Stimulated activated CD8-positive, alpha-beta memory T cell treated with anti-CD3 and anti-CD28 coated beads, Interleukin-15, amount 100 ng/mL, for 24 hours (primary cell): ENCODE results near the gene NME9.

Experiments used
- DNase-seq: peaks from one replicate; pipeline ENCODE4 v3.0.0-alpha.2; 2020; ENCODE audit warnings: low read depth

Gene NME9

DNA sequence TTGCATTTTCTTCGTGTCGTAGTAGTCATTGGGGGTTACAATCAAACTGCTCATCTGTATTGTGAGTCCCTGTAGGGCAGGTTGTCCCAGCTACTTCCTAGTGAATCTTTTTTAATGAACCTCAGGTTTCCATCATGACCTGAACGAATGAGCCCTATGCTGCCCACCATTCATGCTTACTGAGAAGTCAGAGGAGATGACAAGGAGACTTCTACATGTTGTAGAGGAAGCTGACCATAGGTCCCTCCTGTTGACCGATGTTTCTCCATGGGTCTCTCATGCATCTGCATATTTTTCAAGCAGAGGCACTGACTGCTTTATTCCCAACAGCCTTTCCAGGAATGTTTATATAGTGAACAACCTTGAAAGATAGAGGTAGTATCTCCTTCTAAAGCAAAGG lies 5.0 kb upstream of the NME9 start:
- DNase-seq, result no peak

DNA sequence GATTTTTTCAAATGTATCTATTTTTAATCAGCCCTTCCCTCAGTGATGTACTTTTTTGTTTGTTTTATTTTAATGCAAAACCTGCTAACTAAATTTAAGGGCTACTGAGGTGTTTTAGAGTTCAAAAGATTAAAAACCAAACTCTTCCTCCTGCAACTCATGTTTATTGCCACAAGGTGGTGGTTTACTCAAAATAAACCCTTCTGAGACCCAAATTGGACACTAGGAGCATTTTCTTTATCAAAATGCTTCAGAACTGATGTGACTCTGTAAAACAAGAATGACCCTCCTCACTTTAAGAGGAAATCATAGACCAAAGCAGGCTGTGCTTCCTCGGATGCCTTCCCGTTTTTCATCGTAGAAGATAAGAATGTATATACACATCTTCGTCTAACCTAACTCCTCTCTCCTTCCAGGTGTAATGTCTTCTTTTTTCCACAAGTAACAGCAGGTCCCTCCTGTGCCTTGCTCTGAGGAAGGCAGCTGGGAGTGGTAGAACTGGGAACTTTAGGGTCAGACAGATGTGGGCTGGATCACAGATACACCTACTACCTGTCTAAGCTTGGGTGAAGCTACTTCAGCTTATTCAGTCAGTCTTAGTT lies 2.9 kb upstream of the NME9 start:
- no peak for DNase-seq

DNA sequence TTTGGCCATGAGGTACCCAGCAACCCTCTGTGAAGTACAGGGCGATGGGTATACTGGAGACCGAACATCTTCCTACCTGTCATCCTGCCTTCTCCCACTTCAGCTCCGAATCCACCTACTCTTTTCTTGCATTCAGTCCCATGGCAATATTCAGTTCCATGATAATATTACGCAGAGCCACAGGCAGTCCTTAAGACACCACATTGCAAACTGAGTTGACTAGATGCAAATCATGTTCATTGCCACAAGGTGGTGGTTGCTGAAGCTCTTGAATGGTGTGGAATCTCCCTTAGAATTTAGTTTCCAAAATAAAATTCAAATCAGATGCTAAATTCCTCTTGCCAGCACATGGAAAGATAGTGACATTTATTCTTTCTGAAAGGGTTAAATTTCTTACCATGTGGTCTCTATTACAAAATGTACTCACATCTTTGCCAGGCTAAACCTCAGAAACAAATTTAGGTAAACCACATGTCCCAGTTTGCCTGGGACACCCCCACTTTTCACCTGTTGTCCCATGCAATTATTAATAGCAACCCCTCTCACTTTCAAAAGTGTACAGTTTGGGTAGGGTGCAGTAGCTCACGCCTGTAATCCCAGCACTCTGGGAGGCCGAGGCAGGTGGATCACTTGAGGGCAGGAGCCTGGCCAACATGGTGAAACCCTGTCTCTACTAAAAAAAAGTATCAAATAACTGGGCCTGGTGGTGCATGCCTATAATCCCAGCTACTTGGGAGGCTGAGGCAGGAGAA lies 1.7 kb upstream of the NME9 start:
- DNase-seq, result no peak

DNA sequence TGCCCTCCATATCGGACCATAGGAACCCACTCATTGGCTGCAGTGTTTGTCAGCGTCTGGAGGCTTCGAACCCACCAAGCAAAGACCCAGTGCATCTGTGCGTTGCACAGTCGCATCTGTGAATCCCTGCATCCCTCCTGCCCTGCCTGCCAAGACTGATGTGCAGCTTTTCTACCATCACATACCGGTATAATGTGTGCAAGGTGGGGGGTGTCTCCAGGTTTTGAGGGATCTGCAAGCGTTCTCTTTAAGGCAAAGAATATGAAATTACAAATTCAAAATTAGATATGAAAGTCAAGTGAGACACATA lies 288 bp upstream of the NME9 start:
- DNase-seq, result no peak

DNA sequence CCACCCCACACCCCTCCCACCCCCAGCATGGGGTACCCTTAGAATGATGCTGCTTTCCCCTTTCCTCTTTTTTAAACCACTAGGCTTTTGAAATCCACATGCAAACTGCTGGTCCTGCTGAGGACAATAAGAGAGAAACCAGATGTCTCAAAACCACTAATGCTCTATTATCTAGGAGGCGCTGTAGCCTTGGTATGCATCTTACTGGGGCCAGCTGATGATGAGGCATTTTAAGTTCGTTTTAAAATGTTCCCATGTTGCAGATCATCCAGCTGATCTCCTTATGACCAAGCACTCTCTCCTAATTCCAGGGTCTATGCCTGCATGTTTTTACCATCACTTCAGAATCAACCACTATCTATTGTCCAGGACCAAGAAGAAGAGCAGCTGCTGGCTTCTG lies 1.3 kb downstream of the NME9 start:
- DNase-seq, result no peak

DNA sequence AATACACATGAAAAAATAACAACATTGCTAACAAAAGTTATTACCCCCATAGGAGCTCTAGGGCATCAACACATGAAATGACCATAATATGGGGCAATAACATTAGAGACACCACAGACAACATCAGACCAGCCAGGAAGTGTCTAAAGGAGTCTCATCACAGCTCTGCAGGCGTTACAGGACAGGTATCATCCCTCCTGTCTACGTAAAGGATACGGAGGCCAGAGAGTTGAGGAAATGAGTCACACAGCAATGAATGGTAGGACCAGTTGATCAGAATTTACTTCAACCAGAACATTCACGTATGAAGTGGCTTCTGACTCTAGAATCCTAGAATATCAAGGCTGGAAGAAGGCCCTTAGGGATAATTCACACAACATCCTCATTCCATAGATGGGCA lies 1.8 kb downstream of the NME9 start:
- no peak for DNase-seq

DNA sequence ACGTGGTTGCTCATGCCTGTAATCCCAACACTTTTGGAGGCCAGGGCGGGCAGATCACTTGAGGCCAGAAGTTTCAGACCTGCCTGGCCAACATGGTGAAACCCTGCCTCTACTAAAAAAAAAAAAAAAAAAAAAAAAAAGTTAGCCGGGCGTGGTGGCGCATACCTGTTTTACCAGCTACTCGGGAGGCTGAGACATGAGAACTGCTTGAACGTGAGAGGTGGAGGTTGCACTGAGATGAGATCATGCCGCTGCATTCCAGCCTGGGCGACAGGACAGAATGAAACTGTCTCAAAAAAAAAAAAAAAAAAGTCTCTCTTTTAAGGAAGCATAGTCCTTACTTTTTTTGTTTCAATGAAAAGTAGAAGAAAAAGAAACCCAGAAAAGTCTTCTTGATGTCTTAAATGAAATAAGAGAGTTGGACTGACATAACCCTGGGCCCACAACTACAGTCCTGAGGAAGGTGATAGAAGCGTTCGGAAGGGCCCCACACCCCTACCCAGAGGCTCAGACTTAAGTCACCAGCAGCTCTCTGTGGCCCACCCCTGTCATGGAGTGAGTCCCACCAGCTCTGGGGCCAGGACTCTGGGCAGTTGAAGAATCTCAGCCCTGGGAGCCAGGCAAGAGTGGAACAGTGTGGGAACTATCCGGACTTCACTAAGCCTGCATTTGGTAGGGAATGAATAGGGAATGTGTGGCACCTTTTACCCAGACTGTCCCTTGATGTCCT lies 2.6 kb downstream of the NME9 start:
- DNase-seq, result no peak

DNA sequence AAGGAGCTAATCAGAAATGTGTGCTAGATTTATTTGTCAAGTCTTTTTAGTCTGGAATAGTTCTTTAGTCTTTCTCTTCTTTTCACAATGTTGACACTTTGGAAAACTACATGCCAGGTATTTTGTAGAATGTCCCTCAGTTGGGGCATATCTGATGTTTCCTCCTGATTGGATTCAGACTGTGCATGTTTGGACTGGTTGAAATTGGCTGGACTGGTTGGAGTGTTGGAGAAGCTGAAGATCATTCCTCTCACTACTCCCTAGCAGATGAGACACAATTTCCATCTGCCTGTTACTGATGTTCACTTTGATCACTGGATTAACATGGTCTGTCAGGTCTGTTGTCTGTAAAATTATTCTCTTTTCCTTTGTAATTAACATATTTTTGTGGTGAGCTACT lies 3.7 kb downstream of the NME9 start:
- no peak for DNase-seq

DNA sequence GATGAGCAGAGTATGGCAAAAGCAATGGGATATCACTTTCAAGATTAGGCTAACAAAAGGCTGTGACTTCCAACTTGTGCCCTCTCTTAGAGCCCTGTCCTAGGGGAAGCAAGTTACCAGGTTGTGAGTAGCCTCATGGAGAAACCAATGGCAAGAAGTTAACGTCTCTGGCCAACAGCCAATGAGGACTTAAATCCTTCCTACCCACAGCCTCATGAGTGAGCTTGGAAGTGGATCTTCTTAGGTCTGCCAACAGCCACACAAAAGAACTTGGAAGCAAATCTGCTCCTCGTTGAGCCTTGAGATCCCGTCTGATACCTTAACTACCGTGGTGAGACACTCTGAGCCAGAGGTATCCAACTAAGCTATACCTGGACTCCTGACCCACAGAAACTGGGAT lies 5.7 kb downstream of the NME9 start:
- DNase-seq, result no peak

DNA sequence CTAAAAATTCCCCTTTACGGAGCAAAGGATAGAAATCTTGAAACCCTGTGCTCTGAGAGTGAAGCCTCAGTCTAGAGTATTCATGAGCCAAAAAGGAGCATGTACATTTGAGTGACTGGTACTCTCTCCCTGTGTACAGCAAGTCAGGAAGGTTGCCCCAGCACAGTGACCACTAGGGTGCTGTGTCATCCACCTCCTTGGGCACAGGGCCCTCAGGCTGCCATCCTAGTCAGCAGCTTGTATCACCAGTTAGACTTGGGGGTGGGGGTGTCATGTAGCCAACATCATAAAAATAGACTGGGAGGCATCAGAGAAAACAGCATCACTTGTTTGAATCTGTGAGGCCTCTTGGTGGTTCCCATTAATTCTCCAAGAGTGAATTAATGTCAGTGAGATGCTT lies 12.0 kb downstream of the NME9 start:
- DNase-seq, result no peak

DNA sequence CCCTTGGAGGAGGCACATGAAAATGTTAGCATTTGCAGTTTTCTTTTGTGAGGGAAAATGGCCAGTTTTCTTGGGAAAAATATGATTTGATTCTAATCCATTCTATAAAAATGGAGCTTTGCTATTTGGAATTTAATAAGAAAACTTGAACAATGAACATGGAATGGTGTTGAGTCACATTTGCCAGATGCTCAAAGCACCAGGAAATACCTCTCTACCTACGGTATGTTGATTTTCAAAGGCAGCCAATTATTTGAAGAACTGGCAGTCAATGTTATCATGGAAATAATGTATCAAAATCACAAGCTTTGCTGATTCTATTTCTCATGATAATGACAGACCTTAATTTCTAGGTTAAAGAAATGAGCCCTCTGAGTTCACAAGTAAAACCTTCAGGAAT lies 14.9 kb downstream of the NME9 start:
- no peak for DNase-seq

DNA sequence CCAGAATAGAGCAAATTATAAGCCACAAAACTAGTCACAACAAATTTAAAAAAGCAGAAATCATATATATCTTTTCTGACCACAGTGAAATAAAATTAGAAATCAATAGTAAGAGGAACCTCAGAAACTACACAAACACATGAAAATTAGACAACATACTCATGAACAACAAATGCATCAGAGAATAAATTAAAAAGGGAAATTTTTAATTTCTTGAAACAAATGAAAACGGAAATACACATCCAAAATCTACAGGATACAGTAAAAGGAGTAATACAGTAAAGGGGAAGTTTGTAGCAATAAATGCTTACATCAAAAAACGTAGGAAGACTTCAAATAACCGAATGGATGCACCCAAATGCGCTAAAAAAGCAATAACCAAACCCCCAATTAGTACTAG lies 19.2 kb downstream of the NME9 start:
- DNase-seq, result no peak

DNA sequence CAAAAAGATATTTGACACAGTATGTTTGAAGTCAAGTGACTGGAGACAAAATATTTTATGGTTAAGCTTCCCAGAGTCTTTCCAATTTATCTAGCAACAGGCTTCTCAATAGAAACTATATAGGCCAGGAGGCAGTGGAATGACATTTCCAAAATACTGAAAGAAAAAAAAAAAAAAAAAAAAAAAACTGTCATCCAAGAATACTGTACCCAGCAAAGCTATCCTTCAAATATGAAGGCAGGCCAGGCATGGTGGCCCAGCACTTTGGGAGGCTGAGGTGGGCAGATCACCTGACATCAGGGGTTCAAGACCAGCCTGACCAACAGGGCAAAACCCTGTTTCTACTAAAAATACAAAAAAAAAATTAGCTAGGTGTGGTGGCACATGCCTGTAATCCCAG lies 20.9 kb downstream of the NME9 start:
- no peak for DNase-seq

DNA sequence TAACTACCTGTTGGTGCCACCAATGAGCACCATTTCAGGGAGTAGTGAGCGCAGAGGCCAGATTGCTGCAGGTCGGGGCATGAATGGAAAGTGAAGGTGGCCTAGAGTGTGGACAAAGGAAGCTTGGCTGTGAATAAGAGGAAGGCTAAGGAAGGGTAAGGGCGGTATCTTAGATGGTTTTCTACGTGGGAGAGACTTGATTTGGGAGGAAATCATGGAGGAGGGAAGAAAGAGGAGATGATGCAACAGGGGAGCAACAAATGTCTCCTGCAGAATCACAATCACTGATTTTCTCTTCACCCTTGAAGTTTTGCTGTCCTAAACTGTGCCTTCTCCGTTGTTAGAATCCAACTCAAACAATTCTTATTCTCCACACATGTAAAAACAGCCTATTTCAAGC lies 21.8 kb downstream of the NME9 start:
- no peak for DNase-seq

DNA sequence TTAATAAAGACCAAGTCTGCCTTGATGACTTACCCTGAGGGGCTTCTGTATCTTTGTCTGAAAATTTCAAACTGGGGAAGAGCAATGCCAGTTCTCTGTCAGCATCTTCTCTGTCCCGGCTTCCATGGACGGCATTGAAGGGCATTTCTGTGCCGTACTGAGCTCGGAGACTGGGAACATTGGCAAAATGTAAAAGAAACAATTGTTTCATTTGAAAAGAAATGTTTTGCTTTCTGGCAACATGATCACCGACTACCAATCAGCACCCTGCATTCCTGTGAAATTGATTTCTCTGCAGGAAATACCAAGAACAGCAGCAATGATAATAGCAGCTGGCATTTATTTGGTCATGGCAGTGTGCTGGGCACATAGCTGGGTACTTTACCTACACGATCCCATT lies 26.2 kb downstream of the NME9 start:
- no peak for DNase-seq

DNA sequence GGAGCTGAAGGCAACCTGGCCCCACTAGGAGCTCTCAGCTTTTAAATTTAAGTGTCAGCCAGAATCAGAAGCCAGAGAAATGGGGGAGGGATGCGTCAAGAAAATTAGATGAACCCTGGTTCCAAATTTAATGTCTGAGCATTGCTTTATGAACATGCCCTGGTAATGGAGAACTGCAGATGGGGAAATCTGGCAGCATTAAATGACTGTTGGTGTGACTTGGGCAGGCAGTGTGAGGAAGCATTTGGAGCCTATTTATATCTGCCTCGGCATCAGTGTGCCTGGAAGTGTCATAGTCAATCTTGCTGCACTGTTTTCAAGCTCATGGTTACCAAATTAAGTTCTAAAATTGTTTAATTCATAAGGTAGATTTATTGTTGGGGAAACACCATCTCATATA lies 29.0 kb downstream of the NME9 start:
- no peak for DNase-seq

DNA sequence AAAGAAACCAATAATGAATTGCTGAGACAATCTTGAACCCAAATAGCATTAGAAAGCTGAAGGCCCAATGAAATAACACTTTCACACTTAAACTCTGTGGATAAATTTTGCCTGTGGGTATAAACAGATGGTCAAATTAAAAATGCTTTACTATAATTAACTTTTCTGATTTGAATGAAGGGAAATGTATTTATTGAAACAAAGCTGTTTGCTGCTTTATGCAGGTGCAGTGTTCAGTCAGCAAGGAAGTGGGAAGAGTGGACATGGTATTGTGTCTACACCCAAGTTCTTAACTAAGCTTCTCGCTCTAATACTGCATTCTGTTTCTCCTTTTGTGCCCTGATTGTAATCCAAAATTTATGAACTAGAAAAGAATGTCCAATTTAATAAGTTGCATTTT lies 31.8 kb downstream of the NME9 start:
- no peak for DNase-seq

DNA sequence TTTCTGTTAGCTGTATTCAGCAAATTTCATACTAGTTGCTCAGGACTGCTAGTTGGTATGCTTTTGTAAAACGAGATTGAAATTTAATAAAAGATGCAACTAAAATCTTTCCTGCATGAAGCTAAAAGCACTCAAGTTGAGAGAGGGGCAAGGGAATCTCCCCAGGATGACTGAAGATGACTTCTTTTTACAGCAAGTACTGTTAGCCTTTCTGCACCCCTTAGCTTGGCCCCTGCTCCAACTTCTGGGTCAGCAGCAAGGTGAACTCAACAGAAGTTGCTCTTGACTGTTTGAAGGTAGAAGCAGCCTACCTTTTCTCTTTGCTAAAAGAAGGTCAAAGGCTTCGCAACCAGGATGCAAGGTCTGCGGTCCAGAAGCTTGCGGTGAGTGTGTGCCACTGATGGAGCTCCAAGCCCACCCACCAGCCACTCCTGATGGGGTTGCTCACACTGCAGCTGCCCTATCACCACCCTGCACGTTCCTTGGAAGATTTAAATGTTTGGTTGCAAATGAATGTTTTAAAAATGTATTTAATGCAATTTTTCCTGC lies 32.5 kb downstream of the NME9 start:
- no peak for DNase-seq

DNA sequence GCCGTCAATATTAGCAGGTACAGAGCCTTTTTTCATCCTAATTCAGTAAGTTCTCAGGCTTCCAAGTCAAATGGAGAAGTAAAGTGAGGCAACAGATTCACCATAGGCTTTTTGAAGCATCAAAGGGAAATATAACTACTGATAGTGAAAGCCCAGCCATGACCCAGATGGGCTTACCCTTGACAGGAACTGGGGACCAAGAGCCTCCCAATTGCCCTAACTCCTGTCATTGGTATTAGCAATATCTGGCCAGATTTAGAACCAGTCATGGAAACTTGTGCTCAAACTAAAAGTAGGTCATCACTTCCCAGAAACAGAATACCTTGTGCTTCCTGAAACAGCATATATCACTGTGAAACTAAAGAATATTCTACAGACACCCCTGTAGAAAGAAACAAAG lies 33.0 kb downstream of the NME9 start:
- DNase-seq, result no peak

DNA sequence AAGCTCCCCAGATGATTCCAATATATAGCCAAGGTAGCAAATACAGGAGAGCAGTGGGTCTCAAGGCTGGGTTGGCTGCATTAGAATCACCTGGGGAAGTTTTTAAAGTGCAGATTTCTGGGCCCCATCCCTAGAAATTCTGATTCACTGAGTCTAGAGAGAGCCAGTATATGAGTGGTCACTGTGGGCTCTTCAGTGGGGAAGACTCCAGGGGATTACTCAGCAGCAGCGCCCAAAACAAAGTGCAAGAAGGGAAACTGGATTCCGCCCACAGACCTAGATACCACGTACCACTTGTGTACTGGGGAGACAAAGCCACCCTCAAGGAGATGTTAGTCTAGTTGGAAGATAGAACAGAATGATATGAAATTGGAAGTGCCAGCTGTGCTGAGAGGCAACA lies 40.0 kb downstream of the NME9 start:
- DNase-seq, result no peak

DNA sequence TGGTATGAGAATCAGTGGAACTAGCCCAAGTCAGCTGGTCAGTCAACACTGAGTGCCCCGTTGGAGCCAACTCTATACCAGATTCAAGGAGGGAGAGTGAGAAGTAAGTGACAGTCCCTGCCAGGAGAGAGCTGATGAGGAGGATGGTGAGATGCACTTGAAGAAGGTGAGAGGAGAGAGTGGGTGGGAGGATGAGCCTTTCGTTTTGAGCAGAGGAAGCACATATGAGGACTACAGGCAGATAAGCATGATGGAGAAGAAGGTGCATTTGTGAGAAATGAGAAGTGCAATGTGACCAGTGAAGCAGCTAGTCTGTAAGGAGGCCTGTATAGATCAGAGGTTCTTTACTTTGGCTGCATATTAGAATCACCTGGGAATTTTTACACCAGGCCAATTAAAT lies 40.4 kb downstream of the NME9 start:
- no peak for DNase-seq

DNA sequence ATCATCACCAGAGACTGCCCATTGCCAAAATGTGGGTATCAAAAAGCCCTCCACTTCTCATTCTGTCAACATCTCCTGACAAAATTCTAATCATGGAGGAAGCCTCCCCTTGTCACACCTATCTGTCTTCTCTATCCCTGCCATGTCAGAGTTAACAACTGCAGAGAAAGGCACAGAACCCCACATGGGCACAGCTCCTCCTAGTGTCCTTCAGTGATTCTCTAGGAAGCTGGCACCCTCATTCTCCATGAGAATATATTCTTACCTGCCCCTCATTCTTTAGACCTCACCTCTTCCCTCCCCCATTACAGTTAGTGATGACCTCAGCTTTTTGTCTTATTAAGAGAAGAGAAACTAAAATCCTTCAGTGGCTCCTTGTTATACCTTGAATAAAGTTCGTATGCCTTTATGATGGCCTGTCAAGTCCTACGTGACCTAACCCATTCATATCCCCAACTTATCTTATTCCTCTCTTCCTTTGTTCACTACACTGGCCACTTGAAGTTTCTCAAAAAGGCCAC lies 44.6 kb downstream of the NME9 start:
- DNase-seq, result no peak

DNA sequence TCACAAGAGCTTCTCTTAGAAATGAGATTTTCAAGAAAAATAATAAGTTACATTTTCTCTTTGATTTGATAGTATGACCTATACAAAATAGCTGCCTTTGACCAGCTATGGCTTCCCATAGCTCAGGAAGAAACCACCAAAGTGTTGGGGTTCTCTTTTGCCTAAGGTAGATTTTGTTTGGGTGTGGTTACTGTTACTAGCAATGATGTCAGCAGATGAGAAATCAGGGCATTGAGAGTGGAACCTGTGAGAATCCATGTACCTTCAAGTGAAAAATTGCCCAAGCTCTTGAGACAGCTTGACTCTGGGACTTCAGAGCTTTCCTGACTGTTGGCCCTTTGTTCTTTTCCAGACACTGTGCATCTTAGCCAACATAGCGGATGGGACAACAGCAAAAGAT lies 45.6 kb downstream of the NME9 start:
- DNase-seq, result no peak
